Measurements from ENCODE around the gene ID2. TPM values are rescaled to one million over a fixed set of nuclear protein-coding genes. Genes with fewer than 3 reads are reported as not detected.

Gene ID2
- total and polyA plus RNA-seq, 2 of the 13 experiments (the other 11 are each of a cell fraction or from before 2014, with no cell fraction given): 214 to 719 TPM

GRCh38 chr2:8678731-8679566 lies 2.9 kb upstream of the ID2 start (continued):
- TF ChIP-seq KIAA2018 (CRISPR knock-in tag; IDR thresholded peaks at IDR 0.05; ENCODE audit: borderline replicate concordance) (no peak), ETV6 (CRISPR knock-in tag; conservative IDR thresholded peaks at IDR 0.05) (no peak), ZNF101 (CRISPR knock-in tag; IDR thresholded peaks at IDR 0.05; ENCODE audit: borderline replicate concordance, low read depth) (no peak; the same call in 1 of the 2 replicates), TFDP1 (CRISPR knock-in tag; IDR thresholded peaks at IDR 0.05; ENCODE audit: borderline replicate concordance) (peak; percentile 72; the same call in 1 of the 2 replicates), BCL3 (CRISPR knock-in tag; IDR thresholded peaks at IDR 0.05) (peak; percentile 60; the same call in 1 of the 2 replicates), ZBTB4 (CRISPR knock-in tag; IDR thresholded peaks at IDR 0.05; ENCODE audit: borderline replicate concordance) (no peak), ZNF281 (CRISPR knock-in tag; IDR thresholded peaks at IDR 0.05; ENCODE audit: borderline replicate concordance) (peak; percentile 31; the same call in 1 of the 2 replicates), KDM6A (CRISPR knock-in tag; IDR thresholded peaks at IDR 0.05; ENCODE audit: low read depth) (no peak)

Data from HepG2 (cell line).